SW480 (cell line): Measurements from ENCODE around the gene CNNM1.
A peak's percentile ranks its signal among the peaks of the same experiment; 100 is the strongest.

Source experiments
- DNase-seq: peaks from one replicate; pipeline ENCODE4 v3.0.0-alpha.2; 2016; ENCODE audit warnings: low spot score

Gene CNNM1

GRCh38 chr10:99421233-99421739 lies 92.1 kb downstream of the CNNM1 start:
- no peak for DNase-seq

GRCh38 chr10:99422529-99423096 lies 93.5 kb downstream of the CNNM1 start:
- no peak for DNase-seq

DNA sequence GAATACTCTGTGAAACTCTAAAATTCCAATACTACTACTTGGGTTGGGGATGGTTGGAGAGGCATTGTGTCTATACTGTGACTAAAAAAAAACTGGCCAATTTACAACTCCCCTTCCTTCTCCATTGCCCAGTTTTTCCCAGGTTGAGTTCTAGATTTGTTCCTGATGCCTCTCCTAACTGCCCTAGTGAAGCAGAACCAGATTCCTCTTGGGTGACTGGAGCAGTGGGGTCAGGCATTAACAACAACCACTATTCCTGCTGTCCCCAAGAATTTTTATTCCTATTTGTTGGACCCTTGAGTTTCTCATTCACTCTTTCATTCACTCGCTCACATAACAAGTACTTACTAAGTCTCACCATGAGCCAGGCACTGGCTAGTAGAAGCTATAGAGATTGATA lies 95.5 kb downstream of the CNNM1 start:
- no peak for DNase-seq

DNA sequence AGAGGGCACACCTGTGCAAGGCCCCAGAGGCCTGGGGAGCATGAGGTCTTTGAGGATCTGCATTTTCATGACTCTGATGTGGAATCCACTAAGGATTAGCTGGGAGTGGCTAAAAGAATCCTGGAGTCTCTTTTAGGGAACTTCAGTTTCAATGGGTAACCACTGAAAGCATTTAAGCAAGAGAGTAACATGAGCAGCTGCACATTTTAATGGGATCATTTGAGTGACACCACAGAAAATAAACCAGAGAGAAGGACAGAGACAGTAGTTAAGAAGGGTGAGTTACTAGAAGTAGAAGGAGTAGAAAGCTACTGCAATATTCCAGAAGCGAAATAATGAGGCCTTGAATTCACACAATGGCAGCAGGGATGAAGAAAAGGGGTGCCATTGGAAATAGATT lies 96.0 kb downstream of the CNNM1 start:
- DNase-seq: no peak

DNA sequence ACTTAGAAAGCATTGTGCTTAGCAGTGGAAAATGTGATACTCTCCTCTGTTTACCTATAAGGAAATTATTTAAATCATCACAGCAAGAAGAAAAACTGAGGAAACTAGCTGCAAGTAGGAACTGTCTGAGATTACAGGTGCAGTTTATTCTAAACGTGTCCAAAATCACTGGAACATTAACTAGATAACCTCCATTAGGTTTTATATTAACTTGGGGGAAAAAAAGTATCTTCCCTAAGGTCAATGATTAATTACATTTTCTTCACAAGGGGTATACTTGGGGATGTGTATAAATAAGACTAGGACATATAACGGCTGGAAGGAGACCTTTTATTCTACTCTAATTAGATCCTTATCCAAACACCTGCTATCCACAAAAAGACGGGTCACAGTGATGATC lies 97.5 kb downstream of the CNNM1 start:
- no peak for DNase-seq

GRCh38 chr10:99427566-99428190 lies 98.5 kb downstream of the CNNM1 start:
- DNase-seq: no peak

GRCh38 chr10:99429517-99430095 lies 100.5 kb downstream of the CNNM1 start:
- DNase-seq: no peak

DNA sequence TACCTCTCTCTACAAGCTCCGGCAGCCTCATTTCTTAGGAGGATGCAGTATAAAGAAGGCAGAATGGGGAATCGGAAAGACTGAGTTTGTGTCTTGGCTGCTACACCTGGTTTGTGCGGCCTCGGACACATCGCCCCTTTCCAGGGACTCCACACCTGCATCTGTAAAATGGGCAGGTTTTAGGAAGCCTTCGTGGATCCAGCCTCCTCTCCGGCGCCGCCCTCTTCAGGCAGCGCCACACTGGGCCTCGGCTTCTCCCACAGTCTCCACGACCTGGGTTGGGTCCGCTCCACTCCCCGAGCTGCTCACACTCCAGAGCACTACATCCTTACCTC lies 100.9 kb downstream of the CNNM1 start:
- DNase-seq: no peak

- DNase-seq: peak; percentile 99
Measured at GRCh38 chr10:99430451-99431189, 101.5 kb downstream of the CNNM1 start, which contains the start of gene GOT1. Gene GOT1, minus strand, starts transcription at chr10:99430624. Its CDS starts 59 bp downstream, at chr10:99430565.

- DNase-seq: peak; percentile 42
Measured at GRCh38 chr10:99431190-99431760, 102.1 kb downstream of the CNNM1 start.

GRCh38 chr10:99432047-99432446 lies 102.9 kb downstream of the CNNM1 start:
- DNase-seq: no peak

DNA sequence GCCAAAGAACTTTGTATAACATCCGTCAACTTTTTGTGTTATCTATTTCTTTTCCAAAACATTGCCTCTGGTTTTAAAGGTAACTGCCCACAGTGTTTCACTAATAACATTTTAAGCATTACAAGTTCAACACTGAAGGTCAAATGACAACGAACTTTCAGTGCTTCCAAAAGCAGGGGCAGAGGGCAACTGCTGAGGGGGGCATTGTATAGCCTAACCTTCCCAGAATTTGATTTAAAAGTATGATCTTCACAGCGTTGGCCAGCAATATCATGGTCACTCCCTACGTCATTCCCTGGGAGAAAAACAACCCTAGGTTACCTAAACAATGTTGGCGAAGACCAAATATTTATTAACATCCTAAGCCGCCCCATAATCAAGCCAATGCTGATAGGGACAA lies 103.7 kb downstream of the CNNM1 start:
- DNase-seq: no peak

DNA sequence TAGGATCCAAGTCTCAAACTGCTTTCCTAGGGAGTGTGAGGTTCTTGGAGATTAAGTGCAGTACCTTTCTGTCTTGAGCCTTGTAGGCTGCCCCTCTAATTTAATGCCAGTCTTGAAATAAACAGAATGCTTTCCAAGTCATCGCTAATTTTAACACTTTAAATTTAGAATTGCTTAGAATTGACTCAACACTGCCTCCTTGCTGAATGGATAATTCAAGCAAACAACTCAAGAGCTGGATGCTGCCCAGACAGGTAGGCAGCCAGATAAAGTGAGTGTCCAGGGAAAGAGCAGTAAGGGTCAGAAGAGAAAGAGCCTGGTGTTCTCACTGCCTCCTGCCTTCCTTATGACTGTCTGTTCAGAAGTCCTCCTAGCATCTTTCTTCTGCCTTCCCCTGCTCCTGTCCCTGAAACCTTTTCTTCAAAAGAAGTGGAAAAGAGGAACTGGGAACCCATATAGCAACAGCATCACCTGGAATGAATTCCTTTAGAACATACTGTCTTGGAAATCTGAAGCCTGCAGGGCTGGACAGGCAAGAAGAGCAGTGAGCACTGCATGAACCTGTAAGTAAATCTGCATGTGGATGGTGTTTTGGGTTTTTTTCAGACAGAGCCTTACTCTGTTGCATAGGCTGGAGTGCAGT lies 104.3 kb downstream of the CNNM1 start:
- peak; percentile 5 for DNase-seq

DNA sequence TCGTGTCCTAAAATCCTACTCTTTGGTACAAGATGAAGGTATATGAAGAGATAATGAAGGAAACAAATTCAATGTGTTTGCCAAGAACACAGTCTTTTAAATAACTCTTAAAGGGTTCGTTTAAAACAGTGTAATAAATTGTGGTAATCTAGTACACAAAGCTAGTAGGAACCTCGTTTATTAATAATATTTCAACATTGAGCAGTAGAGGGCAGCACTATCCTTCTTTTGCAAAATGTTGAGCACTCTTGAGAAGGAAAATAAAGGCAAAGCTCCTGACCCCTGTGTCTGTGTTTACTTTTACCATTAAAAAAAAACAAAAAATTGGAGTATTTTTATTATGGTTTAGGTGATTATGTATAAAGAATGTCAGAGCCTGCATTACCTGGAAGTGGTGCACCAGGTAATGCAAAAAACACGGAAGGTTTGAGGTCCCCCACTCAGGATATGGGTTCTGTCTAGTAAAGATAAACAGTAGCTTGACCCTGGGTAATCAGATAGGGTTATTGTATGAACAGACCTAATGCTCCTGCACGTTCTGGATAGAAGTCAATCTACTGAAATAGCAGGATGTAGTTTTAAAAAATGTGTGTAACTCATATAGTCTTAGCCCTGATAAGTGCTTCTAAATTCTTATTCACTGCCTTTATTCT lies 107.0 kb downstream of the CNNM1 start:
- DNase-seq: peak; percentile 57

GRCh38 chr10:99438890-99439289 lies 109.7 kb downstream of the CNNM1 start:
- DNase-seq: no peak

- DNase-seq: no peak
Measured at GRCh38 chr10:99442394-99442793, 113.2 kb downstream of the CNNM1 start.

DNA sequence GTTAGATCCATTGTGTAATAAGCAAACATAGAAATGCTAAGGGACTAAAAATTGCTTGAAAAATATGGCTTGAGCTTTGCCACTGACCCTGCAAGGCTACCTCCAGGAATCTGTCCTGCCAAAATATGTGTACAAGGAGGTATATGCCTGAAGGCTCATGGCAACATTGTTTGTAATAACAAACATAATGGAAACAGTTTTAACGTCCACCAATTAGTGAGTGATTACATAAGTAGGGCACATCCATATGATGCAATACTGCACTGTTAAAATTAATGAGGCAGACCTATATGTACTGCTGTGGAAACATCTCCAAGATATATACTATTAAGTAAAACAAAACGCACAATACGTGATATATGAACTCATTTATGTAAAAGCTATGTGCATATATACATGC lies 114.3 kb downstream of the CNNM1 start:
- DNase-seq: no peak
